ENCODE data around the gene ITPR1. TPM values are rescaled to one million over a fixed set of nuclear protein-coding genes. Genes with fewer than 3 reads are reported as not detected.
"Not testable (repeated sequence)": the region's sequence is repeated elsewhere in the genome, so short reads cannot be mapped to it uniquely, and the experiment has no call there.

Gene ITPR1
- total RNA-seq, 2 donors from 2014 or later = 254 to 283 TPM

- Histone ChIP-seq H3K4me3 (no peak overlapping the region), H3K9me3 (no peaks in the 10 kb centered on the region), H3K4me1 (ENCODE audit: control insufficient read depth in 1 of 2, low read depth in 2 of 2) (peaks cover 20 to 64% of the 10 kb centered on the region in 2 donors), H3K27me3 (replicated peaks; ENCODE audit: insufficient read depth) (no peaks in the 10 kb centered on the region), H3K36me3 (no peaks in the 10 kb centered on the region), H3K27ac (peak overlapping the region; percentile 3 to 67)
- TF ChIP-seq CTCF (IDR thresholded peaks at IDR 0.05) = no peak
- DNase-seq (ENCODE audit: low spot score) (no peak), ATAC-seq (ENCODE audit: insufficient number of reproducible peaks, low FRiP score, low read depth) (no peak)
These were observed 95.3 kb downstream of the ITPR1 start for GRCh38 chr3:4588466-4588865.

GRCh38 chr3:4589475-4590097 lies 96.4 kb downstream of the ITPR1 start:
- peaks cover 13 to 55% of the 10 kb centered on the region in 2 donors for H3K4me1 ChIP-seq (ENCODE audit: control insufficient read depth in 1 of 2, low read depth in 2 of 2)
- peak overlapping the region; percentile 58 to 67 for H3K27ac ChIP-seq
- H3K36me3 ChIP-seq = no peaks in the 10 kb centered on the region
- no peak for TF ChIP-seq CTCF (IDR thresholded peaks at IDR 0.05)
- H3K27me3 ChIP-seq (replicated peaks; ENCODE audit: insufficient read depth) = no peaks in the 10 kb centered on the region
- no peak overlapping the region for H3K4me3 ChIP-seq
- ATAC-seq (ENCODE audit: insufficient number of reproducible peaks, low FRiP score, low read depth) (no peak), DNase-seq (ENCODE audit: low spot score) (no peak)
- H3K9me3 ChIP-seq = no peaks in the 10 kb centered on the region

- H3K9me3 ChIP-seq; ATAC-seq (ENCODE audit: insufficient number of reproducible peaks, low FRiP score, low read depth); DNase-seq (ENCODE audit: low spot score); H3K27me3 ChIP-seq (replicated peaks; ENCODE audit: insufficient read depth); H3K4me3 ChIP-seq; H3K36me3 ChIP-seq; H3K27ac ChIP-seq: not testable (repeated sequence)
- H3K4me1 ChIP-seq (ENCODE audit: control insufficient read depth in 1 of 2, low read depth in 2 of 2) = peaks cover 13 to 49% of the 10 kb centered on the region in 2 donors
These were observed 97.7 kb downstream of the ITPR1 start for GRCh38 chr3:4590849-4591248.

GRCh38 chr3:4591669-4592068 lies 98.5 kb downstream of the ITPR1 start:
- Histone ChIP-seq H3K4me1 (ENCODE audit: control insufficient read depth in 1 of 2, low read depth in 2 of 2) (peaks cover 13 to 55% of the 10 kb centered on the region in 2 donors), H3K9me3 (no peaks in the 10 kb centered on the region), H3K27ac (peak overlapping the region; percentile 8 to 9), H3K4me3 (no peak overlapping the region), H3K27me3 (replicated peaks; ENCODE audit: insufficient read depth) (no peaks in the 10 kb centered on the region), H3K36me3 (no peaks in the 10 kb centered on the region)
- no peak for ATAC-seq (ENCODE audit: insufficient number of reproducible peaks, low FRiP score, low read depth)
- no peak for TF ChIP-seq CTCF (IDR thresholded peaks at IDR 0.05)
- DNase-seq (ENCODE audit: low spot score) = no peak

- Histone ChIP-seq H3K4me3 (no peak overlapping the region), H3K9me3 (no peaks in the 10 kb centered on the region), H3K4me1 (ENCODE audit: control insufficient read depth in 1 of 2, low read depth in 2 of 2) (peaks cover 18 to 55% of the 10 kb centered on the region in 2 donors), H3K27ac (no peak overlapping the region), H3K36me3 (no peaks in the 10 kb centered on the region), H3K27me3 (replicated peaks; ENCODE audit: insufficient read depth) (no peaks in the 10 kb centered on the region)
- no peak for TF ChIP-seq CTCF (IDR thresholded peaks at IDR 0.05)
- ATAC-seq (ENCODE audit: insufficient number of reproducible peaks, low FRiP score, low read depth) = no peak
- no peak for DNase-seq (ENCODE audit: low spot score)
These were observed 99.9 kb downstream of the ITPR1 start for GRCh38 chr3:4593014-4593413.

GRCh38 chr3:4595710-4596113 lies 102.6 kb downstream of the ITPR1 start:
- H3K36me3 ChIP-seq = no peaks in the 10 kb centered on the region
- H3K9me3 ChIP-seq = no peaks in the 10 kb centered on the region
- H3K4me1 ChIP-seq (ENCODE audit: control insufficient read depth in 1 of 2, low read depth in 2 of 2) = peaks cover 5 to 45% of the 10 kb centered on the region in 2 donors
- no peak overlapping the region for H3K27ac ChIP-seq
- DNase-seq (ENCODE audit: low spot score) (no peak), ATAC-seq (ENCODE audit: insufficient number of reproducible peaks, low FRiP score, low read depth) (no peak)
- no peak for TF ChIP-seq CTCF (IDR thresholded peaks at IDR 0.05)
- no peaks in the 10 kb centered on the region for H3K27me3 ChIP-seq (replicated peaks; ENCODE audit: insufficient read depth)
- no peak overlapping the region for H3K4me3 ChIP-seq

All from thoracic aorta (tissue), 2 donors.